IMR-90 (cell line): Measurements from ENCODE around the gene HOXA13. TPM values are rescaled to one million over a fixed set of nuclear protein-coding genes. Genes with fewer than 3 reads are reported as not detected.
A peak's percentile ranks its signal among the peaks of the same experiment; 100 is the strongest.

Source experiments
- ATAC-seq: fragments of 200-7000 bp; cut with Tn5 transposase; 2 replicates; pipeline ENCODE4 v1.9.1; 2020; ENCODE audit warnings: low read depth, mild to moderate bottlenecking, moderate library complexity
- BruUV-seq: library from RNA; stranded (reverse); fragments of 400-500 nt; replicated peaks from 2 replicates; lab custom pipeline; 2021; lab: Mats Ljungman, UMichigan
- CTCF ChIA-PET: fragments of 300-600 bp; formaldehyde crosslinking; extraction: SDS; loops from one replicate; lab custom pipeline; 2021; ENCODE audit warnings: antibody characterized with exemption; lab: Yijun Ruan, JAX
- POLR2A ChIA-PET: fragments of 300-600 bp; sonication (Branson Sonifier 250); formaldehyde crosslinking; loops from one replicate; lab custom pipeline; 2022; ENCODE audit warnings: antibody characterized with exemption; ENCODE audit not compliant: unreplicated experiment; lab: Charles Lee
- DNase-seq: peaks from one replicate; pipeline ENCODE4 v3.0.0; 2013
- H2AFZ ChIP-seq: replicated peaks from 2 replicates; pipeline ENCODE3; 2013; ENCODE audit warnings: low read length, mild to moderate bottlenecking; ENCODE audit not compliant: poor library complexity
- H2AK5ac ChIP-seq: 2 replicates; pipeline ENCODE4 v1.6.1; 2013; ENCODE audit warnings: low read depth, low read length, inconsistent platforms
- H2AK9ac ChIP-seq: replicated peaks from 2 replicates; pipeline ENCODE3; 2013; ENCODE audit warnings: mild to moderate bottlenecking, low read depth, low read length, moderate library complexity; ENCODE audit not compliant: poor library complexity
- H2BK120ac ChIP-seq: 2 replicates; pipeline ENCODE4 v1.6.1; 2013; ENCODE audit warnings: low read depth, low read length, inconsistent platforms
- H2BK15ac ChIP-seq: 3 replicates; pipeline ENCODE4 v1.6.1; 2013; ENCODE audit warnings: low read depth, low read length, inconsistent platforms
- H2BK20ac ChIP-seq: 2 replicates; pipeline ENCODE4 v1.6.1; 2013; ENCODE audit warnings: low read depth, mild to moderate bottlenecking, inconsistent platforms, low read length, moderate library complexity
- H2BK5ac ChIP-seq: 2 replicates; pipeline ENCODE4 v1.6.1; 2013; ENCODE audit warnings: mild to moderate bottlenecking, low read depth, low read length, inconsistent platforms; ENCODE audit not compliant: poor library complexity, severe bottlenecking
- H3K14ac ChIP-seq: replicated peaks from 2 replicates; pipeline ENCODE4 v1.6.1; 2013; ENCODE audit warnings: low read depth, low read length, inconsistent platforms
- H3K18ac ChIP-seq: 2 replicates; pipeline ENCODE4 v1.6.1; 2013; ENCODE audit warnings: low read depth, low read length, control low read depth
- H3K23ac ChIP-seq: 2 replicates; pipeline ENCODE4 v1.6.1; 2013; ENCODE audit warnings: low read depth, low read length, inconsistent platforms
- H3K27ac ChIP-seq: 2 replicates; pipeline ENCODE4 v1.5.1; 2013; ENCODE audit warnings: mild to moderate bottlenecking, control low read depth, low read length; ENCODE audit not compliant: insufficient read depth
- H3K27me3 ChIP-seq: 2 replicates; pipeline ENCODE4 v1.6.1; 2013; ENCODE audit warnings: low read length; ENCODE audit not compliant: control insufficient read depth, insufficient read depth
- H3K36me3 ChIP-seq: 2 replicates; pipeline ENCODE4 v1.6.1; 2013; ENCODE audit warnings: low read length, mixed read lengths; ENCODE audit not compliant: control insufficient read depth, insufficient read depth
- H3K4ac ChIP-seq: 2 replicates; pipeline ENCODE4 v1.6.1; 2013; ENCODE audit warnings: low read depth, low read length, inconsistent platforms
- H3K4me1 ChIP-seq: 2 replicates; pipeline ENCODE4 v1.6.1; 2013; ENCODE audit warnings: low read length, mixed read lengths; ENCODE audit not compliant: control insufficient read depth, insufficient read depth
- H3K4me2 ChIP-seq: 2 replicates; pipeline ENCODE4 v1.6.1; 2013; ENCODE audit warnings: low read depth, mild to moderate bottlenecking, control low read depth, low read length, moderate library complexity
- H3K4me3 ChIP-seq: 2 replicates; pipeline ENCODE4 v1.5.1; 2013; ENCODE audit warnings: low read depth, mild to moderate bottlenecking, control low read depth, low read length, moderate library complexity; ENCODE audit not compliant: insufficient read depth
- H3K56ac ChIP-seq: 2 replicates; pipeline ENCODE4 v1.6.1; 2013; ENCODE audit warnings: low read length, inconsistent platforms; ENCODE audit not compliant: insufficient read depth; ENCODE audit errors: extremely low read depth
- H3K79me1 ChIP-seq, 2 experiments: 2 replicates each; pipeline ENCODE4 v1.6.1; 2013; ENCODE audit warnings: low read length in 2 of 2, inconsistent platforms in 1 of 2, low read depth in 1 of 2
- H3K9ac ChIP-seq: 2 replicates; pipeline ENCODE4 v1.6.1; 2013; ENCODE audit warnings: low read depth, low read length, control low read depth
- H3K9me1 ChIP-seq: 2 replicates; pipeline ENCODE4 v1.6.1; 2013; ENCODE audit warnings: low read length, inconsistent platforms; ENCODE audit not compliant: insufficient read depth
- H3K9me3 ChIP-seq: 2 replicates; pipeline ENCODE4 v1.6.1; 2013; ENCODE audit warnings: low read length; ENCODE audit not compliant: control insufficient read depth, insufficient read depth
- H4K20me1 ChIP-seq: 2 replicates; pipeline ENCODE4 v1.6.1; 2013; ENCODE audit warnings: low read length, inconsistent platforms; ENCODE audit not compliant: insufficient read depth
- H4K5ac ChIP-seq: 2 replicates; pipeline ENCODE4 v1.6.1; 2013; ENCODE audit warnings: mild to moderate bottlenecking, low read depth, low read length, control low read depth
- H4K8ac ChIP-seq, 2 experiments: 2 replicates each; pipeline ENCODE4 v1.6.1; 2013; ENCODE audit warnings: low read depth in 2 of 2, low read length in 2 of 2, control low read depth in 1 of 2, inconsistent platforms in 1 of 2
- H4K91ac ChIP-seq: 2 replicates; pipeline ENCODE4 v1.6.1; 2013; ENCODE audit warnings: low read depth, low read length, inconsistent platforms; ENCODE audit not compliant: insufficient read depth
- BHLHE40 ChIP-seq: fragments of 150-350 bp; IDR thresholded peaks from 2 replicates; pipeline ENCODE4 v1.6.1; 2016; ENCODE audit warnings: mild to moderate bottlenecking, low read depth, low read length
- CEBPB ChIP-seq: IDR thresholded peaks from 2 replicates; pipeline ENCODE4 v1.6.1; 2012; ENCODE audit warnings: low read depth, low read length, improper control_type of control experiment
- CHD1 ChIP-seq: IDR thresholded peaks from 2 replicates; pipeline ENCODE4 v1.6.1; 2012; ENCODE audit warnings: low read depth, low read length, improper control_type of control experiment
- FOS ChIP-seq: fragments of 150-350 bp; IDR thresholded peaks from 2 replicates; pipeline ENCODE4 v1.6.1; 2016; ENCODE audit warnings: low read depth, low read length
- MAFK ChIP-seq: IDR thresholded peaks from 2 replicates; pipeline ENCODE4 v1.6.1; 2012; ENCODE audit warnings: low read depth, low read length, improper control_type of control experiment
- MAZ ChIP-seq: IDR thresholded peaks from 2 replicates; pipeline ENCODE4 v1.6.1; 2012; ENCODE audit warnings: low read depth, mild to moderate bottlenecking, low read length, improper control_type of control experiment, moderate library complexity, borderline replicate concordance
- MXI1 ChIP-seq: IDR thresholded peaks from 2 replicates; pipeline ENCODE4 v1.6.1; 2012; ENCODE audit warnings: low read depth, mild to moderate bottlenecking, low read length, moderate library complexity, borderline replicate concordance
- NFE2L2 ChIP-seq: fragments of 150-350 bp; IDR thresholded peaks from 2 replicates; pipeline ENCODE4 v1.6.1; 2016; ENCODE audit warnings: low read depth, mild to moderate bottlenecking, low read length
- POLR2A ChIP-seq: IDR thresholded peaks from 2 replicates; pipeline ENCODE4 v1.6.1; 2012; ENCODE audit warnings: mild to moderate bottlenecking, low read depth, low read length
- RAD21 ChIP-seq: IDR thresholded peaks from 2 replicates; pipeline ENCODE4 v1.6.1; 2012; ENCODE audit warnings: low read length, improper control_type of control experiment
- RCOR1 ChIP-seq: IDR thresholded peaks from 2 replicates; pipeline ENCODE4 v1.6.1; 2012; ENCODE audit warnings: mild to moderate bottlenecking, low read length, improper control_type of control experiment; ENCODE audit not compliant: insufficient replicate concordance
- RFX5 ChIP-seq: IDR thresholded peaks from 2 replicates; pipeline ENCODE4 v1.8.0; 2012; ENCODE audit warnings: low read depth, mild to moderate bottlenecking, low read length, moderate library complexity
- SMC3 ChIP-seq: fragments of 150-350 bp; IDR thresholded peaks from 2 replicates; pipeline ENCODE4 v1.6.1; 2016; ENCODE audit warnings: low read depth, mild to moderate bottlenecking, antibody characterized with exemption, low read length, moderate library complexity
- WGBS, 2 experiments: methylation state at CpG; one replicate each; pipeline versions ENCODE4 v1.1.5 to v1.1.7; 2013; ENCODE audit warnings: missing lambda C conversion rate in 2 of 2; ENCODE audit not compliant: insufficient read length in 1 of 2; ENCODE audit errors: extremely low coverage in 2 of 2; 5-methylcytosine and 5-hydroxymethylcytosine counted together
- dilution Hi-C: fragments of 300-500 bp; cut with HindIII; formaldehyde crosslinking; loops from one replicate; pipeline ENCODE4 v1.14.3; 2018; ENCODE audit warnings: low sequenced_read_pairs; ENCODE audit not compliant: unreplicated experiment
- in situ Hi-C: fragments of 300-500 bp; cut with MboI; formaldehyde crosslinking; loops from 3 replicates; pipeline ENCODE4 v1.14.3; 2019; ENCODE audit warnings: low sequenced_read_pairs, inconsistent platforms, mixed read lengths
- intact Hi-C: fragments of 100-400 bp; cut with micrococcal nuclease; formaldehyde crosslinking; loops from 2 replicates; pipeline ENCODE4 v1.10.0; 2022
- polyA plus RNA-seq, 3 experiments: library from polyadenylated mRNA; depleted of rRNA; stranded (reverse); fragments of >200 nt; gene quantifications; 2 replicates each; pipeline ENCODE4 v1.2.3, GENCODE V29; 2012; ENCODE audit warnings: low replicate concordance in 1 of 3
- total RNA-seq: library from RNA; depleted of rRNA; stranded (reverse); fragments of >200 nt; gene quantifications from 2 replicates; pipeline ENCODE4 v1.2.3, GENCODE V29; 2012
- TF ChIP-seq, protein P1 (sequence below): fragments of 150-350 bp; IDR thresholded peaks from 2 replicates; pipeline ENCODE4 v1.6.1; 2016; ENCODE audit warnings: low read depth, mild to moderate bottlenecking, low read length, moderate library complexity, borderline replicate concordance
- TF ChIP-seq, protein P2 (sequence below): fragments of 150-350 bp; IDR thresholded peaks from 2 replicates; pipeline ENCODE4 v1.6.1; 2017; ENCODE audit warnings: mild to moderate bottlenecking, antibody characterized with exemption, low read length, low read depth

The HOXA13 gene
- total and polyA plus RNA-seq, 2 of the 4 experiments (the other 2 are of a cell fraction) = not detected

DNA sequence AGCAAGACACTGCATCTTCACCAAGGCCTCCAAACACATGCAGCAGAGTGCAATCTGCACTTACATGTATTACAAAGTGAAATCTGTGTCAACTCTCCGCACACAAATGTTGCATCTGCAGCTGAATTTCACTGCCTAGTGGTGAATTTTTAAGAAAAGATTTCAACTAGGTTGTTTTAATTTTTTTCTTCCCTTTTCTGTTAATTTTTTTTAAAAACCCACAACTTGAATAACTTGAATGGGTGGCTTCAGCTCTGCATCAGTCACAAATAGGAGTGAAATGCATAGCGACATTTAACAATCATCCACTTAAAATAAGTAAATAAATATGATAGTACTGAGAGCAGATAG lies 5.9 kb downstream of the HOXA13 start:
- no peak overlapping the region for H4K5ac ChIP-seq
- H3K4me3 ChIP-seq = no peak overlapping the region
- DNase-seq = no peak
- no peak overlapping the region for H2AK5ac ChIP-seq
- TF ChIP-seq MAZ = no peak
- no peak for TF ChIP-seq MXI1
- no peak for TF ChIP-seq MAFK
- TF ChIP-seq, protein P1, sequence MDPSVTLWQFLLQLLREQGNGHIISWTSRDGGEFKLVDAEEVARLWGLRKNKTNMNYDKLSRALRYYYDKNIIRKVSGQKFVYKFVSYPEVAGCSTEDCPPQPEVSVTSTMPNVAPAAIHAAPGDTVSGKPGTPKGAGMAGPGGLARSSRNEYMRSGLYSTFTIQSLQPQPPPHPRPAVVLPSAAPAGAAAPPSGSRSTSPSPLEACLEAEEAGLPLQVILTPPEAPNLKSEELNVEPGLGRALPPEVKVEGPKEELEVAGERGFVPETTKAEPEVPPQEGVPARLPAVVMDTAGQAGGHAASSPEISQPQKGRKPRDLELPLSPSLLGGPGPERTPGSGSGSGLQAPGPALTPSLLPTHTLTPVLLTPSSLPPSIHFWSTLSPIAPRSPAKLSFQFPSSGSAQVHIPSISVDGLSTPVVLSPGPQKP = no peak
- no peak for TF ChIP-seq BHLHE40
- no peak for TF ChIP-seq FOS
- TF ChIP-seq POLR2A = no peak
- no peak for TF ChIP-seq RCOR1
- no peak for TF ChIP-seq NFE2L2
- no peak for TF ChIP-seq CEBPB
- TF ChIP-seq, protein P2, sequence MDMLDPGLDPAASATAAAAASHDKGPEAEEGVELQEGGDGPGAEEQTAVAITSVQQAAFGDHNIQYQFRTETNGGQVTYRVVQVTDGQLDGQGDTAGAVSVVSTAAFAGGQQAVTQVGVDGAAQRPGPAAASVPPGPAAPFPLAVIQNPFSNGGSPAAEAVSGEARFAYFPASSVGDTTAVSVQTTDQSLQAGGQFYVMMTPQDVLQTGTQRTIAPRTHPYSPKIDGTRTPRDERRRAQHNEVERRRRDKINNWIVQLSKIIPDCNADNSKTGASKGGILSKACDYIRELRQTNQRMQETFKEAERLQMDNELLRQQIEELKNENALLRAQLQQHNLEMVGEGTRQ = no peak
- TF ChIP-seq SMC3 = no peak
- TF ChIP-seq CHD1 = no peak
- no peak for TF ChIP-seq RAD21
- TF ChIP-seq RFX5 = no peak
- H2BK120ac ChIP-seq = no peak overlapping the region
- no peak overlapping the region for H2BK15ac ChIP-seq
- H3K9ac ChIP-seq = no peak overlapping the region
- BruUV-seq = no TSS peak
- ChIA-PET POLR2A (no interaction called here), CTCF (no interaction called here)
- H3K9me3 ChIP-seq = peaks cover 10% of the 10 kb centered on the region; the same call in 1 of the 2 replicates
- WGBS, 2 experiments = no CpG with 5 or more reads among the region's 2 CpGs
- in situ Hi-C loops = loop anchor here (10.0 kb wide), 1 partner anchor 881 kb away; no protein-coding TSS in a partner anchor
- no peaks in the 10 kb centered on the region for H3K4me1 ChIP-seq
- H4K8ac ChIP-seq = no peak overlapping the region
- no peak overlapping the region for H2AFZ ChIP-seq
- no peaks in the 10 kb centered on the region for H3K79me1 ChIP-seq
- H3K23ac ChIP-seq = 0 out of 2 replicates have a peak overlapping the region, but pooled peaks have one; percentile 3
- H2BK20ac ChIP-seq = no peak overlapping the region
- H3K56ac ChIP-seq = no peak overlapping the region
- H3K27ac ChIP-seq = no peak overlapping the region
- H3K36me3 ChIP-seq = no peaks in the 10 kb centered on the region
- peaks cover 4% of the 10 kb centered on the region; the same call in 1 of the 2 replicates for H4K20me1 ChIP-seq
- H2AK9ac ChIP-seq = no peak overlapping the region
- H3K14ac ChIP-seq = no peak overlapping the region
- peaks cover 88% of the 10 kb centered on the region for H3K27me3 ChIP-seq
- no peak overlapping the region for H3K4ac ChIP-seq
- intact Hi-C loops = loop anchor here (10.0 kb wide), 4 partner anchors 551 to 1911 kb away; partner anchors contain the start of gene TAX1BP1
- H3K9me1 ChIP-seq = no peaks in the 10 kb centered on the region
- no peak overlapping the region for H3K18ac ChIP-seq
- no peak for ATAC-seq
- no peak overlapping the region for H4K91ac ChIP-seq
- no peak overlapping the region for H2BK5ac ChIP-seq
- no peak overlapping the region for H3K4me2 ChIP-seq
- dilution Hi-C loops = no loop called here
